WTC11 (cell line): ENCODE results near the gene MEIS3. TPM values are rescaled to one million over a fixed set of nuclear protein-coding genes. Genes with fewer than 3 reads are reported as not detected.

Experiments used
- ARID4B ChIP-seq: sonication (generic); formaldehyde crosslinking; IDR thresholded peaks from 2 replicates; pipeline ENCODE4 v1.8.0; 2023; ENCODE audit warnings: missing genetic modification reagents, mild to moderate bottlenecking, borderline replicate concordance
- ATF2 ChIP-seq: sonication (generic); formaldehyde crosslinking; IDR thresholded peaks from 2 replicates; pipeline ENCODE4 v1.8.1; 2022; ENCODE audit warnings: low read depth, missing genetic modification reagents, borderline replicate concordance
- CBFB ChIP-seq: sonication (generic); formaldehyde crosslinking; IDR thresholded peaks from 2 replicates; pipeline ENCODE4 v1.8.1; 2022; ENCODE audit warnings: mild to moderate bottlenecking, low read depth, missing genetic modification reagents
- E2F5 ChIP-seq: sonication (generic); formaldehyde crosslinking; IDR thresholded peaks from 2 replicates; pipeline ENCODE4 v1.8.1; 2022; ENCODE audit warnings: mild to moderate bottlenecking, moderate library complexity, missing genetic modification reagents
- ELF4 ChIP-seq: sonication (generic); formaldehyde crosslinking; IDR thresholded peaks from 2 replicates; pipeline ENCODE4 v1.8.1; 2022; ENCODE audit warnings: low read depth, mild to moderate bottlenecking, moderate library complexity, missing genetic modification reagents
- ETV6 ChIP-seq: sonication (generic); formaldehyde crosslinking; IDR thresholded peaks from 2 replicates; pipeline ENCODE4 v1.8.1; 2022; ENCODE audit warnings: mild to moderate bottlenecking, missing genetic modification reagents
- FOXK1 ChIP-seq: sonication (generic); formaldehyde crosslinking; IDR thresholded peaks from 2 replicates; pipeline ENCODE4 v1.8.0; 2022; ENCODE audit warnings: mild to moderate bottlenecking, moderate library complexity, missing genetic modification reagents
- GTF2I ChIP-seq: fragments of 250-450 bp; sonication (Bioruptor Pico); conservative IDR thresholded peaks from 2 replicates; pipeline ENCODE4 v1.4.0; 2021; ENCODE audit warnings: mild to moderate bottlenecking
- JUN ChIP-seq: sonication (generic); formaldehyde crosslinking; IDR thresholded peaks from 2 replicates; pipeline ENCODE4 v1.8.0; 2023; ENCODE audit warnings: mild to moderate bottlenecking, missing genetic modification reagents
- NR1H2 ChIP-seq: sonication (generic); formaldehyde crosslinking; IDR thresholded peaks from 2 replicates; pipeline ENCODE4 v1.9.0; 2021; ENCODE audit warnings: mild to moderate bottlenecking, moderate library complexity, missing genetic modification reagents
- NR3C1 ChIP-seq: sonication (generic); formaldehyde crosslinking; conservative IDR thresholded peaks from 2 replicates; pipeline ENCODE4 v1.8.1; 2023; ENCODE audit warnings: low read depth, mild to moderate bottlenecking, missing genetic modification reagents
- PRDM15 ChIP-seq: sonication (generic); formaldehyde crosslinking; IDR thresholded peaks from 2 replicates; pipeline ENCODE4 v1.8.0; 2022; ENCODE audit warnings: missing genetic modification reagents
- PRRX2 ChIP-seq: fragments of 250-450 bp; sonication (Bioruptor Pico); IDR thresholded peaks from 2 replicates; pipeline ENCODE4 v1.8.0; 2021; ENCODE audit warnings: mild to moderate bottlenecking
- RELA ChIP-seq: sonication (generic); formaldehyde crosslinking; IDR thresholded peaks from 2 replicates; pipeline ENCODE4 v1.8.1; 2022; ENCODE audit warnings: missing genetic modification reagents, mild to moderate bottlenecking, borderline replicate concordance
- STAT6 ChIP-seq: sonication (generic); formaldehyde crosslinking; conservative IDR thresholded peaks from 2 replicates; pipeline ENCODE4 v1.8.1; 2023; ENCODE audit warnings: mild to moderate bottlenecking, low read depth, missing genetic modification reagents, moderate library complexity
- USF1 ChIP-seq: sonication (generic); formaldehyde crosslinking; IDR thresholded peaks from 2 replicates; pipeline ENCODE4 v1.8.0; 2022; ENCODE audit warnings: mild to moderate bottlenecking, missing genetic modification reagents
- ZNF121 ChIP-seq: sonication (generic); formaldehyde crosslinking; IDR thresholded peaks from 2 replicates; pipeline ENCODE4 v1.8.0; 2023; ENCODE audit warnings: missing genetic modification reagents
- ZNF219 ChIP-seq: sonication (generic); formaldehyde crosslinking; IDR thresholded peaks from 2 replicates; pipeline ENCODE4 v1.8.0; 2023; ENCODE audit warnings: missing genetic modification reagents, mild to moderate bottlenecking, borderline replicate concordance
- ZNF281 ChIP-seq: sonication (generic); formaldehyde crosslinking; IDR thresholded peaks from 2 replicates; pipeline ENCODE4 v1.8.0; 2023; ENCODE audit warnings: mild to moderate bottlenecking, missing genetic modification reagents
- ZNF396 ChIP-seq: fragments of 250-450 bp; sonication (Bioruptor Pico); IDR thresholded peaks from 2 replicates; pipeline ENCODE4 v1.8.0; 2021; ENCODE audit warnings: mild to moderate bottlenecking, moderate library complexity, borderline replicate concordance
- total RNA-seq: library from RNA; stranded (reverse); gene quantifications from 3 replicates; pipeline ENCODE4 v1.2.3, GENCODE V29; 2021

Gene MEIS3
- total RNA-seq, 1 experiment from 2014 or later, result 38.5 TPM

- no peak for TF ChIP-seq PRDM15
- peak; percentile 95 for TF ChIP-seq JUN (CRISPR knock-in tag)
- TF ChIP-seq RELA (CRISPR knock-in tag), result peak; percentile 92; the same call in 1 of the 2 replicates
- peak; percentile 73; the same call in 1 of the 2 replicates for TF ChIP-seq ZNF219 (CRISPR knock-in tag)
- no peak for TF ChIP-seq ZNF396 (CRISPR knock-in tag)
- peak; percentile 58; the same call in 1 of the 2 replicates for TF ChIP-seq E2F5 (CRISPR knock-in tag)
- TF ChIP-seq ETV6 (CRISPR knock-in tag), result peak; percentile 71
- no peak for TF ChIP-seq ELF4
- no peak for TF ChIP-seq ATF2 (CRISPR knock-in tag)
- no peak for TF ChIP-seq PRRX2
- TF ChIP-seq NR1H2 (CRISPR knock-in tag), result no peak
- TF ChIP-seq FOXK1, result peak; percentile 55
- 0 out of 2 replicates have a peak, but pooled peaks have one; percentile 32 for TF ChIP-seq STAT6 (CRISPR knock-in tag)
- TF ChIP-seq ARID4B, result peak; percentile 95; the same call in 1 of the 2 replicates
- TF ChIP-seq NR3C1 (CRISPR knock-in tag), result peak; percentile 74; the same call in 1 of the 2 replicates
- TF ChIP-seq ZNF281 (CRISPR knock-in tag), result no peak
- no peak for TF ChIP-seq GTF2I (CRISPR knock-in tag)
- TF ChIP-seq USF1 (CRISPR knock-in tag), result peak; percentile 59
- TF ChIP-seq CBFB, result 0 out of 2 replicates have a peak, but pooled peaks have one; percentile 32
- no peak for TF ChIP-seq ZNF121 (CRISPR knock-in tag)
These were observed 12.5 kb downstream of the MEIS3 start (continued) for GRCh38 chr19:47406711-47407416.
